Trophoblast cell (in vitro differentiated cells and primary cell): Measurements from ENCODE around the gene ECSCR.

ENCODE experiments used
- DNase-seq, 2 donors: peaks; one replicate each; pipeline ENCODE4 v3.0.0-alpha.2; 2016
- H2AFZ ChIP-seq: 2 replicates; pipeline ENCODE4 v1.6.1; 2013; ENCODE audit warnings: low read length, moderate library complexity, mild to moderate bottlenecking; ENCODE audit not compliant: insufficient read depth, poor library complexity
- H2AK5ac ChIP-seq: 2 replicates; pipeline ENCODE4 v1.6.1; 2013; ENCODE audit warnings: mild to moderate bottlenecking, low read length
- H2BK120ac ChIP-seq: 2 replicates; pipeline ENCODE4 v1.6.1; 2013; ENCODE audit warnings: low read length, mild to moderate bottlenecking, moderate library complexity; ENCODE audit not compliant: insufficient read depth, poor library complexity
- H2BK12ac ChIP-seq: 2 replicates; pipeline ENCODE4 v1.6.1; 2013; ENCODE audit warnings: mild to moderate bottlenecking, low read length, moderate library complexity
- H2BK5ac ChIP-seq: 2 replicates; pipeline ENCODE4 v1.6.1; 2013; ENCODE audit warnings: low read length, low read depth, moderate library complexity, mild to moderate bottlenecking; ENCODE audit not compliant: poor library complexity
- H3K14ac ChIP-seq: 2 replicates; pipeline ENCODE4 v1.6.1; 2013; ENCODE audit warnings: mild to moderate bottlenecking, low read length
- H3K18ac ChIP-seq: 2 replicates; pipeline ENCODE4 v1.6.1; 2013; ENCODE audit warnings: mild to moderate bottlenecking, low read length
- H3K23ac ChIP-seq: 2 replicates; pipeline ENCODE4 v1.6.1; 2013; ENCODE audit warnings: low read length
- H3K27ac ChIP-seq: 2 replicates; pipeline ENCODE4 v1.5.1; 2013; ENCODE audit warnings: low read depth, mild to moderate bottlenecking, inconsistent platforms, low read length, moderate library complexity
- H3K27me3 ChIP-seq: 2 replicates; pipeline ENCODE4 v1.6.1; 2013; ENCODE audit warnings: inconsistent platforms, mild to moderate bottlenecking, low read length, moderate library complexity; ENCODE audit not compliant: insufficient read depth
- H3K36me3 ChIP-seq, 2 experiments: 1 replicate in 1 of 2; 2 replicates in 1 of 2; pipeline ENCODE4 v1.6.1; 2013; ENCODE audit warnings: low read length in 2 of 2, mild to moderate bottlenecking in 2 of 2, moderate library complexity in 1 of 2; ENCODE audit not compliant: insufficient read depth in 2 of 2, control insufficient read depth in 1 of 2
- H3K4ac ChIP-seq: 2 replicates; pipeline ENCODE4 v1.6.1; 2013; ENCODE audit warnings: low read depth, mild to moderate bottlenecking, low read length, moderate library complexity
- H3K4me1 ChIP-seq, 2 experiments: 1 replicate in 1 of 2; 2 replicates in 1 of 2; pipeline ENCODE4 v1.6.1; 2013; ENCODE audit warnings: low read length in 2 of 2, mild to moderate bottlenecking in 2 of 2, moderate library complexity in 1 of 2; ENCODE audit not compliant: insufficient read depth in 2 of 2, control insufficient read depth in 1 of 2
- H3K4me2 ChIP-seq: 2 replicates; pipeline ENCODE4 v1.6.1; 2013; ENCODE audit warnings: inconsistent platforms, mild to moderate bottlenecking, low read length, moderate library complexity
- H3K4me3 ChIP-seq: 2 replicates; pipeline ENCODE4 v1.5.1; 2013; ENCODE audit warnings: mild to moderate bottlenecking, low read depth, low read length, inconsistent platforms
- H3K79me1 ChIP-seq: one replicate; pipeline ENCODE4 v1.6.1; 2013; ENCODE audit warnings: low read length
- H3K79me2 ChIP-seq: 2 replicates; pipeline ENCODE4 v1.6.1; 2013; ENCODE audit warnings: low read length, mild to moderate bottlenecking; ENCODE audit not compliant: control insufficient read depth, insufficient read depth, poor library complexity
- H3K9ac ChIP-seq: 2 replicates; pipeline ENCODE4 v1.6.1; 2013; ENCODE audit warnings: mild to moderate bottlenecking, low read length
- H3K9me3 ChIP-seq: 2 replicates; pipeline ENCODE4 v1.6.1; 2013; ENCODE audit warnings: low read depth, mild to moderate bottlenecking, control low read depth, inconsistent platforms, low read length; ENCODE audit not compliant: insufficient read depth
- H4K12ac ChIP-seq: 2 replicates; pipeline ENCODE4 v1.6.1; 2013; ENCODE audit warnings: low read depth, mild to moderate bottlenecking, low read length, moderate library complexity
- H4K8ac ChIP-seq: 2 replicates; pipeline ENCODE4 v1.6.1; 2013; ENCODE audit warnings: low read depth, mild to moderate bottlenecking, low read length, moderate library complexity
- H4K91ac ChIP-seq: one replicate; pipeline ENCODE4 v1.6.1; 2013; ENCODE audit warnings: low read depth, mild to moderate bottlenecking, low read length, moderate library complexity
- WGBS: extraction: QIAGEN DNeasy Blood & Tissue Kit; methylation state at CpG from one replicate; pipeline ENCODE4 v1.1.7; 2013; ENCODE audit warnings: missing lambda C conversion rate; ENCODE audit not compliant: insufficient read length, insufficient coverage; ENCODE audit errors: extremely low coverage; 5-methylcytosine and 5-hydroxymethylcytosine counted together

The ECSCR gene

GRCh38 chr5:139408191-139408590, 54.4 kb downstream of the ECSCR start:
- no peak for DNase-seq
- Histone ChIP-seq H3K18ac (no peak overlapping the region), H4K12ac (no peak overlapping the region), H3K79me1 (peaks cover 9% of the 10 kb centered on the region), H3K9me3 (no peaks in the 10 kb centered on the region), H2BK5ac (no peak overlapping the region), H2BK120ac (no peak overlapping the region), H3K79me2 (no peaks in the 10 kb centered on the region), H2AFZ (no peak overlapping the region), H3K9ac (no peak overlapping the region), H2AK5ac (no peak overlapping the region), H3K4me1 (peaks cover 3 to 7% of the 10 kb centered on the region in 2 experiments), H3K4ac (no peak overlapping the region), H3K4me2 (no peak overlapping the region), H3K23ac (no peak overlapping the region), H4K8ac (no peak overlapping the region), H4K91ac (no peak overlapping the region), H3K14ac (no peak overlapping the region), H3K27ac (no peak overlapping the region), H3K4me3 (no peak overlapping the region), H3K27me3 (no peaks in the 10 kb centered on the region), H2BK12ac (no peak overlapping the region), H3K36me3 (peaks cover 0 to 2% of the 10 kb centered on the region in 2 experiments)
- WGBS = no CpG with 5 or more reads among the region's 7 CpGs

- Histone ChIP-seq H3K23ac (no peak overlapping the region), H3K9me3 (no peaks in the 10 kb centered on the region), H3K27me3 (no peaks in the 10 kb centered on the region), H4K91ac (no peak overlapping the region), H3K4me3 (no peak overlapping the region), H3K9ac (no peak overlapping the region), H3K36me3 (peaks cover 0 to 1% of the 10 kb centered on the region in 2 experiments), H3K4me1 (peaks cover 3 to 7% of the 10 kb centered on the region in 2 experiments), H3K27ac (no peak overlapping the region), H3K4me2 (no peak overlapping the region), H2BK12ac (no peak overlapping the region), H2AK5ac (no peak overlapping the region), H3K79me1 (peaks cover 9% of the 10 kb centered on the region), H2BK120ac (no peak overlapping the region), H2BK5ac (no peak overlapping the region), H3K79me2 (no peaks in the 10 kb centered on the region), H3K4ac (no peak overlapping the region), H4K8ac (no peak overlapping the region), H4K12ac (no peak overlapping the region), H3K14ac (no peak overlapping the region), H2AFZ (no peak overlapping the region), H3K18ac (no peak overlapping the region)
- no peak for DNase-seq
These were observed 55.0 kb downstream of the ECSCR start for GRCh38 chr5:139407517-139407916.

GRCh38 chr5:139406963-139407362, 55.6 kb downstream of the ECSCR start:
- no peak overlapping the region for H2BK12ac ChIP-seq
- no CpG with 5 or more reads among the region's 2 CpGs for WGBS
- no peak for DNase-seq
- H3K79me1 ChIP-seq = peaks cover 9% of the 10 kb centered on the region
- peaks cover 3 to 7% of the 10 kb centered on the region in 2 experiments for H3K4me1 ChIP-seq
- no peak overlapping the region for H3K27ac ChIP-seq
- no peak overlapping the region for H3K4ac ChIP-seq
- no peaks in the 10 kb centered on the region for H3K9me3 ChIP-seq
- H3K18ac ChIP-seq = no peak overlapping the region
- no peaks in the 10 kb centered on the region for H3K36me3 ChIP-seq
- H3K4me2 ChIP-seq = no peak overlapping the region
- H3K27me3 ChIP-seq = no peaks in the 10 kb centered on the region
- no peak overlapping the region for H2AK5ac ChIP-seq
- H2BK120ac ChIP-seq = no peak overlapping the region
- no peak overlapping the region for H4K8ac ChIP-seq
- H3K14ac ChIP-seq = no peak overlapping the region
- no peak overlapping the region for H4K91ac ChIP-seq
- no peak overlapping the region for H3K4me3 ChIP-seq
- H3K9ac ChIP-seq = no peak overlapping the region
- no peaks in the 10 kb centered on the region for H3K79me2 ChIP-seq
- H2AFZ ChIP-seq = no peak overlapping the region
- H2BK5ac ChIP-seq = no peak overlapping the region
- no peak overlapping the region for H3K23ac ChIP-seq
- no peak overlapping the region for H4K12ac ChIP-seq

- no peak overlapping the region for H2AK5ac ChIP-seq
- no peak overlapping the region for H3K18ac ChIP-seq
- H3K4me1 ChIP-seq = peaks cover 3 to 7% of the 10 kb centered on the region in 2 experiments
- H2BK12ac ChIP-seq = no peak overlapping the region
- H4K12ac ChIP-seq = no peak overlapping the region
- H2AFZ ChIP-seq = no peak overlapping the region
- peak overlapping the region; percentile 12 for H4K91ac ChIP-seq
- H3K9ac ChIP-seq = no peak overlapping the region
- DNase-seq = no peak
- H3K4me3 ChIP-seq = no peak overlapping the region
- H3K23ac ChIP-seq = no peak overlapping the region
- H3K27ac ChIP-seq = no peak overlapping the region
- H3K27me3 ChIP-seq = no peaks in the 10 kb centered on the region
- H3K9me3 ChIP-seq = no peaks in the 10 kb centered on the region
- no CpG with 5 or more reads among the region's 5 CpGs for WGBS
- H3K79me1 ChIP-seq = peaks cover 9% of the 10 kb centered on the region
- no peaks in the 10 kb centered on the region for H3K36me3 ChIP-seq
- no peak overlapping the region for H3K4ac ChIP-seq
- H2BK120ac ChIP-seq = no peak overlapping the region
- peak overlapping the region; percentile 15 for H4K8ac ChIP-seq
- H2BK5ac ChIP-seq = no peak overlapping the region
- no peak overlapping the region for H3K14ac ChIP-seq
- H3K4me2 ChIP-seq = peak overlapping the region; percentile 70
- no peaks in the 10 kb centered on the region for H3K79me2 ChIP-seq
These were observed 58.1 kb downstream of the ECSCR start for GRCh38 chr5:139404484-139404840.
